Tibial nerve (tissue), 3 donors: ENCODE results near the gene NDUFAF2.

Experiments used
- CTCF ChIP-seq, 5 experiments: fragments of 200-600 bp in 3 of 5; fragments of 450-650 bp in 2 of 5; sonication (generic) in 3 of 5; IDR thresholded peaks; one replicate each; pipeline ENCODE4 v1.5.1; 2016 to 2019; ENCODE audit warnings: antibody characterized with exemption in 5 of 5, mild to moderate bottlenecking in 3 of 5, moderate library complexity in 2 of 5
- POLR2A ChIP-seq, 2 donors: fragments of 450-650 bp; IDR thresholded peaks; one replicate each; pipeline ENCODE4 v1.6.1; 2017; ENCODE audit warnings: antibody characterized with exemption in 2 of 2, mild to moderate bottlenecking in 2 of 2, moderate library complexity in 2 of 2

GRCh38 chr5:61198606-61199005 is 253.6 kb downstream of the NDUFAF2 start:
- TF ChIP-seq POLR2A (IDR thresholded peaks at IDR 0.05) (no peak), CTCF (IDR thresholded peaks at IDR 0.05) (no peak)
